ENCODE data around the gene RALGAPA1. TPM values are rescaled to one million over a fixed set of nuclear protein-coding genes. Genes with fewer than 3 reads are reported as not detected.

Gene RALGAPA1
- total and polyA plus RNA-seq, 2 of the 13 experiments (the other 11 are each of a cell fraction or from before 2014, with no cell fraction given), result 65.0 to 89.2 TPM

- TF ChIP-seq ZNF280B (CRISPR knock-in tag; IDR thresholded peaks at IDR 0.05; ENCODE audit: borderline replicate concordance) (peak; percentile 19; the same call in 1 of the 2 replicates), ZNF605 (CRISPR knock-in tag; IDR thresholded peaks at IDR 0.05) (0 out of 2 replicates have a peak, but pooled peaks have one; percentile 16), NCOR1 (IDR thresholded peaks at IDR 0.05; ENCODE audit: borderline replicate concordance, low read length) (no peak), ZNF737 (CRISPR knock-in tag; IDR thresholded peaks at IDR 0.05; ENCODE audit: borderline replicate concordance) (no peak), E2F2 (CRISPR knock-in tag; IDR thresholded peaks at IDR 0.05; ENCODE audit: borderline replicate concordance) (no peak), SNAPC5 (CRISPR knock-in tag; IDR thresholded peaks at IDR 0.05; ENCODE audit: borderline replicate concordance) (no peak), ZNF207 (IDR thresholded peaks at IDR 0.05; ENCODE audit: borderline replicate concordance) (no peak), SYNCRIP (IDR thresholded peaks at IDR 0.05; ENCODE audit: insufficient read depth, low read depth, low read length) (peak; percentile 97; the same call in 1 of the 2 replicates), ZNF839 (CRISPR knock-in tag; IDR thresholded peaks at IDR 0.05; ENCODE audit: borderline replicate concordance) (peak; percentile 1; the same call in 1 of the 2 replicates), NFKBIZ (CRISPR knock-in tag; IDR thresholded peaks at IDR 0.05) (no peak), ZGPAT (CRISPR knock-in tag; IDR thresholded peaks at IDR 0.05) (peak; percentile 4), NRL (CRISPR knock-in tag; IDR thresholded peaks at IDR 0.05; ENCODE audit: borderline replicate concordance) (peak; percentile 8; the same call in 1 of the 2 replicates), PLRG1 (conservative IDR thresholded peaks at IDR 0.05) (no peak), HMGA1 (CRISPR knock-in tag; conservative IDR thresholded peaks at IDR 0.05) (0 out of 2 replicates have a peak, but pooled peaks have one; percentile 5), ZNF326 (CRISPR knock-in tag; IDR thresholded peaks at IDR 0.05; ENCODE audit: borderline replicate concordance) (no peak), ZNF687 (CRISPR knock-in tag; IDR thresholded peaks at IDR 0.05) (peak; percentile 33; the same call in 1 of the 2 replicates), E2F5 (CRISPR knock-in tag; conservative IDR thresholded peaks at IDR 0.05) (no peak), MAZ (IDR thresholded peaks at IDR 0.05; ENCODE audit: borderline replicate concordance, low read depth, low read length) (no peak), MAZ (CRISPR knock-in tag; IDR thresholded peaks at IDR 0.05; ENCODE audit: low read depth) (no peak)
These were observed 273.5 kb downstream of the RALGAPA1 start (continued) for GRCh38 chr14:35535483-35536112.
